CD4-positive, alpha-beta T cell treated with Interleukin-4 for 4 hours (primary cell): ENCODE measurements around the gene PLCL2.
A peak's percentile ranks its signal among the peaks of the same experiment; 100 is the strongest.
"Not testable (repeated sequence)": the region's sequence is repeated elsewhere in the genome, so short reads cannot be mapped to it uniquely, and the experiment has no call there.

Source experiments
- DNase-seq: peaks from one replicate; pipeline ENCODE4 v3.0.0-alpha.2; 2020

PLCL2 gene

DNA sequence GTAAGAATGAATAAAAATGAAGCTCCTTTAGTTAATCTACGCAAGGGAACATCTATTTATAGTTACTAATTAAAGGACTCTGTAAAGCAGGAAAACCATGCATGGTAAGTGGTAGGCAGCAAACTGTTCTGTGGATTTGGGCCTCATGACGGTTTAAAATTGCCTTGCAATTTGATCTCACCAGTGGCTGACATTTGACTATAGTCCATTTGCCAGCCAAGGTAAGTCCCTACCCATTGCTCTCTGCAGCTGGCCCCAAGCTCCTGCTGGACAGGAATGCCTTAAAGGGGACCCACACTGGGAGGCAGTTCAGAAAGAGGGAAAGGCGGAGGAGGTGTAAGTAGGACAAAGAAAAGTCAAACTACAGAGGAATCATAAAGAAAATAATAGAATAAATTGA lies 203.3 kb downstream of the PLCL2 start:
- DNase-seq: no peak

DNA sequence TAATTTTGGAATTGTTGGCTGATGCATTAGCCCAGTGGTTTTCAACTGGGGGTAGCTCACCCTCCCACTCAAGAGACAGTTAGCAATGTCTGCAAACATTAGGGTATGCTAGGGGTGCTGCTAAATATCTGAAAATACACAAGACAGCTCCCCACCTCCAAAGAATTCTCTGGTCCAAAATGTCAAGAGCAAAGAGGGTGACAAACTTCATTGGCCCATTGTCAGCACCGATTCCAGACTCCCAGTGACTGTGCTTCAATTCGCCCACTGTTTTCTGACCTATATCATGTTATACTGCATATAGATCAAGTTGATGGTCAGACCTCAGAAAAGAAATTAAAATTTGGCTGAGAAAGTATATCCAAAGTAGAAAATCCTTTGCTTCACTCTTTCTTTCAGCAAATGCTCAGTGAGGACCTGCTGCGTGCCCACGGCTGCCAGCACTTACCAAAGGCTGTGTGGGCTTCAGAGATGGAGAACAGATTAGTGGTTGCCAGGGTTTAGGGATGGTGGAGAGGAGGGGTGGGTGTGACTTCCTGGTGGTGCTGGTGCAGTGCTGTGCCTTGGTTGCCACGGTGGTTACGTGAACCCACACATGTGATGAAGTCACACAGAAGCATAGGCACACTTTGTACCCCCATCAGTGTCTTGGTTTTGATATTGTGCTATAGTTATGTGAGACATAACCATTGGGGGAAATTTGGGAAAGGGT lies 204.0 kb downstream of the PLCL2 start:
- DNase-seq: peak; percentile 49

GRCh38 chr3:17089314-17089700 lies 204.6 kb downstream of the PLCL2 start:
- DNase-seq: no peak

DNA sequence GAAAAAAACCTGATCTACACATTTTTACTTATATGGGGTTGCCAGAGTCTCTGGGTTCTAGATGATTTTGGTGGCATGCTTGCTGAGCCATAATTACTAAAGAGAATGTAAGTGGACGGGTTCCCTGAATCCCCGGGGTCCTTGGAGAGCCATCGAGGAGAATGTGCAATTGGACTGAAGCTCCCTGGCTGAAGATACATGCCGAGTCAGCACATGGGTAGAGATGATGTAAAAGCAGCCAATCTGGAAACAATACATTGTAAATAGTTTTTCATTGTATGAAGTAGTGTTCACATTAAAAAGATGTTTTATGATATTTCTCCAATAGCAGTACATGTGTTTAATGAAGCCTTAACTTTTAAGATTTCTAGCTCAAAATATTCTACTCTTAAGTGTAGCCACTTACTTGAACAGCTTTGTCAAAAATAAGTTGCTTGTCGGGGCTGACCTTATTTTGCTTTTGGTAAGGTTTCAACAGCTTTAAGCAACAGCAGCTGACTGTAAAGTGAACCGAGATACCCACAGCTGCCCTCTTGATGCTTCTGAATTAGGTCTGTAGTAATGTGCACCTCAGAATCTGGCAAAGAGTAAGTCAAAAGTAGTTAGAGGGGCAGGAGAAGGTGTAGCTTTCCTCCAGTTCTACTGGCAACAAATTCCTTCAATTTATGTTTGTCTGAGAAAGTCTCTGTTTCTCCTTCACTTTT lies 205.7 kb downstream of the PLCL2 start:
- DNase-seq: no peak

- DNase-seq: no peak
Measured at GRCh38 chr3:17091910-17092582, 207.3 kb downstream of the PLCL2 start.

- DNase-seq: no peak
Measured at GRCh38 chr3:17092583-17092933, 207.8 kb downstream of the PLCL2 start.

GRCh38 chr3:17094551-17094950 lies 209.8 kb downstream of the PLCL2 start:
- no peak for DNase-seq

DNA sequence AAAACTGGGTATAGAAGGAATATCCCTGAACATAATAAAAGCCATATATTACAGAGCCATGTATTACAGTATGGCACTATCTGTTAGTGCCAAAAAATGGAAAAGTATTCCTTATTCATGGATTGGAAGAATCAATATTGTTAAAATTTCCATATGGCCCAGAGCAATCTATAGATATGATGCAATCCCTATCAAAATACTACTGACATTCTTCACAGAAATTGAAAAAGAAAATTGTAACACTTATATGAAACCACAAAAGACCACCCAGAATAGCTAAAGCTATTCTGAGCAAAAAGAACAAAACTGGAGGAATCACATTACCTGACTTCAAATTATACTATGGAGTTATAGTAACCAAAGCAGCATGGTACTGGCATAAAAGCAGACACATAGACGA lies 218.8 kb downstream of the PLCL2 start:
- DNase-seq: no peak

DNA sequence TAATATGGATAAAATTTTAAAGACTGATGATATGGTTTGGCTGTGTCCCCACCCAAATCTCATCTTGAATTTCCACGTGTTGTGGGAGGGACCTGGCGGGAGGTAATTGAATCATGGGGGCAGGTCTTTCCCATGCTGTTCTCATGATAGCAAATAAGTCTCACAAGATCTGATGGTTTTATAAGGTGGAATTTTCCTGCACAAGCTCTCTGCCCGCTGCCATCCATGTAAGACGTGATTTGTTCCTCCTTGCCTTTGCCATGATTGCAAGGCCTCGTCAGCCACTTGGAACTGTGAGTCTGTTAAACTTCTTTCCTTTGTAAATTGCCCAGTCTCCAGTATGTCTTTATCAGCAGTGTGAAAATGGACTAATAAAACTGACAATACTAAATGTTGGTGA lies 222.0 kb downstream of the PLCL2 start:
- DNase-seq: not testable (repeated sequence)

DNA sequence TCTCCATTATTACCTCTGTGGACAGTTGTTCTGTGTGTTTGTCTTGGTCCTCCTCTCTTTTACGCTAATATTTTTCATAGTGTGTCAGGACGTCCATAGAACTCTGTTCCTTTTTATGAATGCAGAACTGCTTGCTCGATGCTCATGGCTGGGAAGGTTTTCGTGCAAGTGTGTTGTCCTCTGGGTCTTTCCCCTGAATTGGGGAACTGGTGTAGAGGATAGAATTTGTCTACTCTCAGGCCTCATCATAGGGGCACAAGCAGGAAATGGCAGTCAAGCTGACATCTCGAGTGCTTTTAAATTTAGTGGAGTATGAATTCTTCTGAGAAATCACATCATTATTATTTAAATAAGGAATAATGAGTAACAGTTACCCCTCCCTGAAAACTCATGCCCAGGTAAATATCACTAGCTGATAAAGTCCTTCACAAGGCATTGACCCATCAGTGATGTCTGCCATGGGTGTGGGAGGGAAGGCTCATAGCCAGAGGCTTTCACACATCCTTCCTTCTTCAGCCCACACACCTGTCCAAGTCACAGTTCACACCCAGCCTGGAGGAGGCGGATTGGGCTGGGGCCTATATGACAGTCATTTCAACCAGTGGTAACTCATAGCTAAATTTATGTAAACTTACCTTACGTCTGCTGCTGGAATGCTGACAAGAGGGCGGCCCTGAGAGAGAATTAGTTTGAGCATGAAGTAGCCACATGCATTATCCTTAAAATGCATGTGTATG lies 226.1 kb downstream of the PLCL2 start:
- no peak for DNase-seq

GRCh38 chr3:17111586-17111985 lies 226.8 kb downstream of the PLCL2 start:
- no peak for DNase-seq

GRCh38 chr3:17115186-17115585 lies 230.4 kb downstream of the PLCL2 start:
- DNase-seq: no peak

DNA sequence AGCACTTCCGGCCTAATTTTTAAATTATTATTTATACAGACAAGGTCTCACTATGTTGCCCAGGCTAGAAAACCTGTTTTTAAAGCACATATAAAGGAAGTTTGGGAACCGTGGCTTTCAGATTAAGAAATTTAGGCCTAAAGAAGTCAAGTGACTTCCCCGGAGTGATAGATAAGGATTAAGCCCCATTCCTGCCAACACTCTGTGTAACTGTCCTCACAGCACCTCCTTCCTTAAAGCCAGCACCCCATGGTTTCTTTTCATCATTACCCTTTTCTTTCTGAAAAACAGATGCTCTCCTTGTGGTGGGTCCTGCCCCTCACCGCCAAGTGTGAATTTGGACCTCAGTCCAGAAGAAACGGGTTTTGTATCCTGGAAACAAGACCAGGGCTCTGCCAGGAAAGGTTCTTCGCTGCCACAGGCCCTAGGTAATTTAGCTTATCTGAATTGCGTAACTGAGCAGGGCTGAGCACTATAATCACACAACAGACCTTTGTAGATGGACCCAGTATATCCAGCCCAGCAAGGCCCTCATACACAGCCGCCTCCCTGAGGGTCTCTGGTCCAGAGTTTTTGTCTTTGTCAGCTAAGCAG lies 231.3 kb downstream of the PLCL2 start:
- DNase-seq: no peak

GRCh38 chr3:17118771-17119170 lies 234.0 kb downstream of the PLCL2 start:
- DNase-seq: no peak

DNA sequence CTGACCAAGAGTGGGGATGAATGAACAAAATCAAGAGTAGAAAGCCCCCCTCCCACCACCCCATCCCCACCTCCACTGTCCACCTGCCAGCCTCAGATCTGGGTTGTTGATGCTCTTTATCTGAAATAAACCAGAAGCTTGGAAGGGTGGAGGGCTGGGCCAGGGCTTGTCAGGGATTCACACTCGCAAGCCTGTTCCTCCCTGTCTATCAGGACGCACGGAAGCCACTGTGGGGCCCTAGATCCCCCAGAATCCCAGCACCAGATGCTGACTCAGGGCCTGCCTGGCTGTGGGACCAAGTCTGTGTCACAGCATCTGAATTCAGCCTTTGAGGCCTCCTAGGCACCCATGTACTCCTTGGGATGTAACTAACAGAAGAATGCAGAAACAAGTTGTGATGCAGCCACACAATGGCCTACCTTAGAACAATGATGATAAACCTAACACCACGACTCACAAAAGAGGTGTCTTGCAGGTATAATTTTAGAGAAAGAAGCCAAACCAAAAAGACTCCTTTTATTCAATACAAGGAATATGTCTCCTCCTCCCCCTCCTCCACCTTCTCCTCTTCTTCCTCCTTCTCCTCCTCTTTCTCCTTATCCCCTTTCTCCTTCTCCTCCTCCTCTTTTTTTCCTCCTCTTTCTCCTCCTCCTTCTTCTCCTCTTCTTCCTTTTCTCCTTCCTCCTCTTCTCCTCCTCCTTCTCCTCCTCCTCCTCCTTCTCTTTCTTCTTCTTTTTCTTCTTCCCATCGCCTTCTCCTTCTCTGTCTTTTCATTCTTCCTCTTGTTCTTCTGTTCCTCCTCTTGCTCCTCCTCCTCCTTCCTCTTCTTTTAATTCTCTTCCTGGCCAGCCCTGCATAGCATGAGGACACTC lies 234.7 kb downstream of the PLCL2 start:
- no peak for DNase-seq

DNA sequence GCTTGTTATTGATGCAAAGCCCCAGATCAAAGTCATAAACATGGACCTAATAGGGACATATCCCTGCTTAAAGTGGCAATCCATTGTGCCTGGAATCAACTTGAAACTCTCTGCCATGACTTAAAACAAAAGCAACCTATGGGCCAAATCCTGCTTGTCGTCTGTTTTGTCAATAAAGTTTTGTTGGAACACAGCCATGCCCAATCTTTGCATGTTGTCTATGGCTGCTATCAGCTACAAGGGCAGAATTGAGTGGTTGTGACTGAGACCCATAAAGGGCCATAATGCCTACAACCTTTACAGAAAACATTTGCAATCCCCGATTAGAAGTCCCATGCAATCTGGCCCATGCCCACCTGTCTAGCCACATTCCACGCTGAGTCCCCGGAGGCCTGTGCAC lies 235.4 kb downstream of the PLCL2 start:
- DNase-seq: no peak

DNA sequence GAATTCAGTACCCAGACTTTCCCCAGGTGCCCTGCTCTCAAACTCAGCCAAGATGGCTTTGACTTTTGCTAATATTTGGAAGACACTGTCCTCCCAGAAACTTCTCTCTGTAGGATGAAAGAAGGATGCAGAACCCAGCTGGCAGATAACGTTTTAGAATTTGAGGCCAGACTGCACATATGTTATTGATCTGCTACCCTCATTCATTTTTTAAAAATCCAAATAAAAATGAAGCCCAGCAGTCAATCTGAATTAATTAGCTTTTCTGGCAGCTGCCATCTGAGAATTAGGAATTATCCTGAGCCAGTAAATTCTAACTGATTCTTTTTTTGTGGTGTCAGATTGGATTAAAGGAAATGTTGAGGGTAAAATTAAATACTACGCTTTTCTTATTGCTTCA lies 236.6 kb downstream of the PLCL2 start:
- DNase-seq: no peak

GRCh38 chr3:17122758-17123157 lies 238.0 kb downstream of the PLCL2 start:
- no peak for DNase-seq

DNA sequence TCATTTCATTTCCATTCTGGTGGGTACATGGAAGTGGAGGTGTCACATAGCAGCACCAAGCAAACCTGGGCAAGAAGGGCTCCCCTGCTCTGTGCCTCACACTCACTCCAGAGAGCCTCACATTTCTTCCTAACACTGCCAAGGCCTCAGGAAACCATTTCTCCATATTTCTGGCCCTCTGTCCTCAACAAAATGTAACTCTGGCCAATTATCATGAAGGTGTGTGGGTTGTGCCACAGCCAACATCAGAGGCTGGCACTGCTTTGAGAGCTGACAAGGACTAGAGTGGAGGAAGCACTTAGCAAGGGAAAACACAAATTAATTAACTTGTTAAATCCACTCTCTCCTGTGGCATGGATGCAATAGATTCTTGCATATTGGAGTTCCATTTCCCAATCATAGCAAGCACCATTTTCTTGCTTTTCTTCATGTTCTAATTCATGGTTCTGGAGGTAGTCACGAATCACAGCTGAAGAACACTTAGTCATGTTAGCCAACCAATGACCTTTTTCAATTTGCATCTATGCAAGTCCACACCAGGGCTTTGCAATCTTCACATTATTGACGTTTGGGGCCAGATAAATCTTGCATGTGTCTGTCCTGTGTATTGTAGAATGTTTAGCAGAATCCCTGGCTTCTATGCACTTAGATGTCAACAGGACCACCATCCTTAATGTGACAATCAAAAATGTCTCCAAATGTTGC lies 241.1 kb downstream of the PLCL2 start:
- DNase-seq: no peak

DNA sequence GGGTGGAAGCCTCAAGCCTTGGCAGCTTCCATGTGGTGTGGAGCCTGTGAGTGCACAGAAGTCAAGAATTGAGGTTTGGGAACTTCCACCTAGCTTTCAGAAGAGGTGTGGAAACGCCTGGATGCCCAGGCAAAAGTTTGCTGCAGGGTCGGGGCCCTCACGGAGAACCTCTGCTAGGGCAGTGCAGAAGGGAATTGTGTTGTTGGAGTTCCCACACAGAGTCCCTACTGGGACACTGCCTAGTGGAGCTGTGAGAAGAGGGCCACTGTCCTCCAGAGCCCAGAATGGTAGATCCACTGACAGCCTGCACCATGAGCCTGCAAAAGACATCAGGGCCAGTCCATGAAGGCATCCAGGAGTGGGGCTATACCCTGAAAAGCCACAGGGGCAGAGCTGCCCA lies 243.9 kb downstream of the PLCL2 start:
- not testable (repeated sequence) for DNase-seq

- no peak for DNase-seq
Measured at GRCh38 chr3:17129556-17129955, 244.8 kb downstream of the PLCL2 start.

DNA sequence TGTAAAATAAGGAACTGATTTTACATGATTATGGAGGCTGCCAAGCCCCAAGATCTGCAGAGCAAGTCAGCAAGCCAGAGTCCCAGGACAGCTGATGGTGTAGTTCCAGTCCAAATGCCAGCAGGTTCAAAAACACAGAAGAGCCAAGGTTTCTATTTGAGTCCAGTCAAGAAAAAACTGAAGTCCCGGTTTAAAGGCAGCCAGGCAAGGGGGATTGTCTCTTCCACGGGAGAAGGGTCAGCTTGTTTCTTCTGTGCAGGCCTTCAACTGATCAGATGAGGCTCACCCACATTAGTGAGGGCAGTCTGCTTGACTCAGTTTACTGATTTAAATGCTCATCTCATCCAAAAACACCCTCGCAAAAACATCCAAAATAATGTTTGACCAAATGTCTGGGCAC lies 246.2 kb downstream of the PLCL2 start:
- DNase-seq: no peak
